GM19463 (cell line): ENCODE measurements around the gene CD300A.
"Not testable (repeated sequence)": the region's sequence is repeated elsewhere in the genome, so short reads cannot be mapped to it uniquely, and the experiment has no call there.

Experiments used
- ATAC-seq: cut with Tn5 transposase; IDR thresholded peaks from one replicate; pipeline ENCODE4 v1.9.1; 2021; ENCODE audit warnings: mild to moderate bottlenecking, moderate library complexity; ENCODE audit not compliant: unreplicated experiment

The CD300A gene

DNA sequence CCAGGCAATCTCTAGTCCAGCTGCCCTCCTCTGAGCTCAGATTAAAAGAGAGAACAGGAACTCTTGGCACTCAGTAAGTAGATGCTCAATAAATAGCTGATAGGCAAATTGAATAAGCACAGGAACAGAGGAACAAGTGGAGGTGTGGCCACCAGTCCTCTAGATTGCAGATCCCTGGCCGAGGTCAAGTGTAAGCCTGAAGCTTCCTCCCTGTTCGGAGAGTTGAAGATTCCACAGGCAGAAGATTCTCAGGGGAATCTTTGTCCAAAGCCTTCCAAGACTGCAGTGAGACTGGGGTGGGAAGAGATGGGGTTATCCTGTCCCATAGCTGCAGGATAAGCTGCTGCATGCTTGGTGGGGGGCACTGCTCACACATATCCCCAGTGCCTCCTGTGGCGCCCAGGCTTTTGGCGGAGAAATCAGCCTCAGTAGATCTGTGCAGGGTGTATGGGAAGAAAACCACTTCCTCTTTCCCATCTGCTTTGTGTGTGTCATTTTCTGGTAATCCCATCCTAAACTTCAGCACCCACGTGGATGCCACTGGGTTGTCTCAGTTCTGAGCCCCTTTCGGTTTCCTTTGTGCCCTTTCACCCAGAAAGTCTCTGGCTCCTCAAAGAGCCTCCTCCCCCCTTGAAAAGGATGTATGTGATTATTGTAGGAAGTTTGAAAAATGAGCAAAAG is 12.1 kb downstream of the CD300A start:
- ATAC-seq = peak; percentile 71

DNA sequence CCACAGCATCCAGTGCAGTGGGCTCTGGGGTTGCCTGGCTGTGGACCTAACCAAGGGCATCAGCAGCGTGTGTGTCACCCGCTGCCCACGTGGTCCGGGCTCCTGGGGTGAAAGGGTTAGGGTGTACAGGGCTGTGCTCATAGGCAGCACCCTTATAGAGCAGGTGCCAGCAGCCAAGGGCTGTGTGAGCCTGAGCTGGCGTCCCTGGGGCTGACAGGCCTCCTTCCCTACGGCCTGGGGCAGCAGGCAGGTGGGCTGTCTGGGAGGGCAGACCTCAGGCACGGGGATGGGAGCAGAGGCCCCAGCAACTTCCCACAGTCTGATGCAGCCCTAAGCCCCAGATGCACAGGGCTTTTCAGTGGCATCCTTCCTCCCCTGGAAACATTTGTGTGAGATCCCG is 13.9 kb downstream of the CD300A start:
- ATAC-seq = no peak

DNA sequence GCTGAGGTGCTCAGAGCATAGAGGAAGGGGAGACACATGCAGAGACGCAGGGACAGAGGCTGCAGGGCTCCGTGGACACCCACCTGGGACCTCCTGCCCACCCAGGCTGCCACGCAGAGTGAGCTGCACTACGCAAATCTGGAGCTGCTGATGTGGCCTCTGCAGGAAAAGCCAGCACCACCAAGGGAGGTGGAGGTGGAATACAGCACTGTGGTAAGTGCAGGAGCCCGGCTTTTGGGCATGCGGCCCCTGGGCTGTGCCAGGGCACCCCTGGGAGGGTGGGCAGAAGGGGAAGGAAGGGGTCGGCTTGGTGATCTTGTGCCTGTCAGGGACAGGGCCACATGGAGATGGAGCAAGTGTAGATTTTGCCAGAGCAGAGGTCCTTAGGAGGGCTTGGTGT is 15.2 kb downstream of the CD300A start:
- no peak for ATAC-seq

DNA sequence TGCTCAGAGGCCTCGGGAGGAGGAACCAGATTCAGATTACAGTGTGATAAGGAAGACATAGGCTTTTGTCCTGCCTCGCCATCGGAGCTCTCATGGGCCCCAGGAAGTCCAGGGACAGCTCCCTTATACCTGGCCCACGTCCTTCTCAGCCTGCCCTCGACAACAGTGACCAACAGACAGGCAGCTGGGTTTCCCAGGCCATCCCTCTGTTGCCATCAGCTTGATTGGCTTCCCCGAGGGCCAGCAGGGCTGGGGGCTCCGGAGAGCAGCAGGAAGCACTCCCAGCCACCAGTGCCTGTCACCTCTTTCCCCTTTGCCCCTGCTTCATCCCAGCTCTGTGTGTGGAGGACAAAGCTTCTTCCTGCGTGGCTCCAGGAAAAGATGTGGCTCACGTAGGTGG is 17.6 kb downstream of the CD300A start:
- ATAC-seq = no peak

DNA sequence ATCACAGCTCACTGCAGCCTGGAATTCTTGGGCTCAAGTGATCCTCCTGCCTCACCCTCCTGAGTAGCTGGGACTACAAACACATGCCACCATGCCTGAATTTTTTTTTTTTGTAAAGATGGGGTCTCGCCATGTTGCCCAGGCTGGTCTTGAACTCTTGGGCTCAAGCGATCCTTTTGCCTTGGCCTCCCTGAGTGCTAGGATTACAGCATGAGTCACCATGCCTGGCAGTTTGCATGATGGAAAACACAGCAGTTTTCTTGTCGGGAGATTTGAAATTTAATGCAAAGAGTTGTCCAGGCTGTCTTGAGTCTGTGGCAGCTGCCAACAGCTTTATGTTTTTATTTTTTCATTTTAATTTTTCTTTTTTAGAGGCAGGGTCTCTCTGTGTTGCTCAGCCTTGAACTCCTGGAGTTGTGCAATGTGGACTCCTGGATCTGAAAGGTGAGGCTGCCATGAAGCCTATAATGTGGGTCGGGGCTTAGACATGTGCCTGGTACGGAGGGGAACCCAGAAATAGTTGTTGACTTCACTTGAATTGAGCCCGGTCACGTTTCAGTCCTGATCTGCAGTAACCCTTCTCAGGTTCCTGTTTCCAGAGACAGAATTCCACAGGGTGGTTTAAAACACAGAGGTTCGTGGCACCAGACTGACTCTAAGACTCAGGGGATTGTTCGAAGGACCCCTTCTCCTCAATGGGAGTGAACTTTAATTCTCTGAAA is 18.7 kb downstream of the CD300A start:
- no peak for ATAC-seq

DNA sequence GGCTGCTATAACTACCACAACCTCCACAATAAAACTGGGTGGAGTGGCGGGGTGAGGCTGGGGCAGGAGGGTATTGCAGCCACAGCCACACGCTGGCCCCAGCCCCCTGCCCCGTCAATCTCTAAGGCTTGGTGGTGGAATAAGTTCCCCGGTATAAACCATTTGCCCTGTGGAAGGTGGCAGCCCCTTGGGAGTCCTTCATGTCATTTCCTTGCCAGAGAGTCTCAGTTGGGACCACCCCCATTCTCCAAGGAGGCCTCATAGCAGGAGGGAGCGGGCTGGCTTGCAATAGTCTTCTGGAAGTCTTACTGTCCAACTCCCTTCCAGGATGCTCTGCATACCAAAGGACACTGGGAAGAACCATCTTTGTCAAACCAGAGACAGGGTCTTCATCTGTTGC is 19.4 kb downstream of the CD300A start:
- no peak for ATAC-seq

DNA sequence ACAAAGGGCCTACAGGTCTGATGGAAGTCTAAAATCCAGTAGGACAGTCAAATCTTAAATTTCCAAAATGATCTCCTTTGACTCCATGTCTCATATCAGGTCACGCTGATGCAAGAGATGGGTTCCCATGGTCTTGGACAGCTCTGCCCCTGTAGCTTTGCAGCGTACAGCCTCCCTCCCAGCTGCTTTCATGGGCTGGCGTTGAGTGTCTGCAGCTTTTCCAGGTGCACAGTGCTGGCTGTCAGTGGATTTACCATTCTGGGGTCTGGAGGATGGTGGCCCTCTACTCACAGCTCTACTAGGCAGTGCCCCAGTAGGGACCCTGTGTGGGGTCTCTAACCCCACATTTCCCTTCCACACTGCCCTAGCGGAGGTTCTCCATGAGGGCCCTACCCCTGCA is 21.8 kb downstream of the CD300A start:
- not testable (repeated sequence) for ATAC-seq

DNA sequence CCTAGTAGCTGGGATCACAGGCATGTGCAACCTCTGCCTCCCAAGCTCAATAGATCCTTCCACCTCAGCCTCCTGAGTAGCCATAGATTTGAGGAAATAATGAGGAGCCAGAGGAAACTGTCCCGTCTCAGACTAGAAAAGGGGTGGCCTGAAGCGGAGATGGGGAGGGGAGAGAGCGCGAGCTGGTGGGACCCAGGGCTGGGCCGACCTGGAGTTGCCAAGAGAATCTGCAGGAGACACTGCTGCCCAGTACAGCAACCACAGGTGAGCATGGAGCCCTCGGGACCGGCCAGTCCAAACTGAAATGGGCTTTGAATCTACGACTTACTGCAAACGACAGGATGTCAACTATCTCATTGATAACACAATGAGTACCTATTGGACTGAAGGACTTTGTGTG is 24.3 kb downstream of the CD300A start:
- no peak for ATAC-seq

DNA sequence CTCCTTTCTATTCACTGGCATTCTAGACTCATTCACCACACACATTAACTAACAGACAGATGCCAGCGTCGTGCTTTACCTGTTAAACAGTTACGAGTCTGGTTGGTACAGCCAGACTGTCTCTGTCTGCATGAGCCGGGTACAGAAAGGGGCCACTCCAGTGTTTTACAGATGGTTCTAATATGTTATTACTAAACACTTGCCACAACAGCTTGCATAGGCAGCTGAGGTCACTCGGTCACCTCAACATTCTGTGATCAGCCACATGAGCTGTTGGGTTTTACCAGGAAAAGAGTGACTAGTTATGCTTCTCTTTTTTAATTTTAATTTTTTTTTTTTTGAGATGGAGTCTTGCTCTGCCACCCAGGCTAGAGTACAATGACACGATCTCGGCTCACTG is 25.2 kb downstream of the CD300A start:
- no peak for ATAC-seq

DNA sequence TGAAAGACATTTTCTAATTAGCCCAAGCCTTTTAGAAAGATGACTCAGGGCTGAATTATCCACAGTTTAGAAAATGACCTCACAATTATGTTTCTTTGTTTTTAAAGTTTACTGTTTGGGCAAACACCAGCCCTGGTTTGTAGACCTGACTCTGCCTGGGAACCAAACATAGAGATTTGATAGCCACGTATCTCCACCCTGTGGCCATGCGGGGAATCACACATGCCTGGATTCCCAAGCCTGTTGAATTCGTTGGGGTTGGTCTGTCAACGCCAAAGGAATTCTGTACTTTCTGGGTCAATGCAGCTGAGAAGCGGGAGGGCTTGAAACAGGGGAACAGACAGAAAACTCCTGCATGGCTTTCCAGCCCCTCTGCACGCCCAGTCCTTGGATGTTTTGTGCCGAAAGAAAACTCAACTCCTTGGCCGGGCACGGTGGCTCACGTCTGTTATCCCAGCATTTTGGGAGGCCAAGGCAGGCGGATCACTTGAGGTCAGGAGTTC is 26.9 kb downstream of the CD300A start:
- ATAC-seq = no peak

DNA sequence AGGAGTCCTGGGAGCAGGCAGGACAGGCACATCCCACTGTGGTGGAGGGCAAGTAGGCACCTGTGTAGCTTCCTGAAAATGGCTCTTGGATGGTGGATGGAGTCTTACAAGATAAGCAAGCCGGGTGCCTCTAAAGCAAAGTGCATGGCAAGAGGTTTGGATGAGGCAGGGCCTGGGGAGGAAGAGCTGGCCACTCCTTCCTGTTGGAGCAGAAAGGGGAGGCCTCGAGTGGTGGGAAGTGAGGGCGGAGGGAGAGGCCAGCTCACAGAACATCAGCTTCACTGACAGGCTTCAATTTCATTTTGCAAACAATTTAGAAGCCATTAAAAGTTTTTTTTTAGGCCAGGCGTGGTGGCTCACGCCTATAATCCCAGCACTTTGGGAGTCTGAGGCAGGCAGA is 31.0 kb downstream of the CD300A start:
- ATAC-seq = no peak

DNA sequence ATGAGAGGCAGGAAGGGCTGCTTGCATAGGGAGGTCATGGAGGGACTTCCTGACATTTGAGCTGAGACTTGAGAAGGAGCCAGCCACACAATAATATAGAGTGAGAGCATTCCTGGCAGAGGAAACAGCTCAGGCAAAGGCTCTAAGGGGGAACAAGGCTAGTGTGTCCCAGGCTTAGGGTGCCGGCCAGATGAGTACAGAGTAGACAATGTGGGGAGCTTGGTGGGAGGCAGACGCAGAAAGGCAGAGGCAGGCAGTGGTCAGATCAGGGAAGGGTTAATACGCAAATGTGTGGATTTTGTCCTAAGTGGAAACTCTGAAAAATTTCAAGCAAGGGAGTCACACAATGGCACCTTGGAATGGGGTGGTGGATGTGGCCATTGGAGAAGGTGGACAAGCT is 33.6 kb downstream of the CD300A start:
- no peak for ATAC-seq

DNA sequence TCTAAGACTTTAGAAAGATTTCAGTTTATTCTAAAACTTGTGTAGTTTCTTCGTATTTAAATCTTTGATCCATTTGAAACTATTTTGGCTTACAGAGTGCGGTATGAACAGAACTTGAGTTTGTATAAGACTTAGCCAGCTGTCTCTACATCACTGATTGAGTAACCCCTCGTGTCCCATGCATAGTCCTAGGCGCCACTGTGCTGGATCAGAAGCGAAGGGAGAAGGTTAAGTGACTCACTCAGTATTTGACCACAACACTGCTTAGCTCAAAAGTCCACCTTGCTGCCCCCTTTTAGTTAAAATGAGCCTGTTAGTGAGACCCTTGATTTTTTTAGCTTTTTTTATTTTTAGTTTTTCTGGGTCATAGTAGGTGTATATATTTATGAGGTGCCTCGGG is 36.4 kb downstream of the CD300A start:
- ATAC-seq = no peak

DNA sequence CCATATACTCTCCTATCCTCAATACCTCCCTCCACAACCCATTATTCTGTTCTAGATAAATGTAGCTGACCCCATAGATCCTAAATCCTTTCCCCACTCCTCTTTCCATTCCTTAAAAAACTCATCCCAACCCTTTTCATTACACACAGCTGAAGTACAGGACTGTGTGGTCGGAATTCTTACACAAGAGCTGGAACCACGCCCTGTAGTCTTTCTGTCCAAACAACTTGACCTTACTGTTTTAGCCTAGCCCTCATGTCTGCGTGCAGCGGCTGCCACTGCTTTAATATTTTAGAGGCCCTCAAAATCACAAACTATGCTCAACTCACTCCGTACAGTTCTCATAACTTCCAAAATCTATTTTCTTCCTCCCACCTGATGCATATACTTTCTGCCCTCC is 37.5 kb downstream of the CD300A start:
- not testable (repeated sequence) for ATAC-seq

DNA sequence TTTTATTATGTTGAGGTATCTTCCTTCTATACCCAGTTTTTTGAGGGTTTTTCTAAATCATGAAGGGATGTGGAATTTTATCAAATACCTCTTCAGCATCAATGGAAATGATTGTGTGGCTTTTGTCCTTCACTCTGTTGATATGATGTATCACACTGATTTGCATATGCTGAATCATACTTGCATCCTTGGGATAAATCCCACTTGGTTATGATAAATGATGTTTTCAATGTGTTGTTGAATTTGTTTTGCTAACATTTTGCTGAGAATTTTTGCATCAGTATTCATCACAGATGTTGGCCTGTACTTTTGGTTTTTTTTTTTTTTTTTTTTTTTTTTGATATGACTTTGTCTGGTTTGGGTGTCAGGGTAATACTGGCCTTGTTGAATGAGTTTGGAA is 41.7 kb downstream of the CD300A start:
- ATAC-seq = no peak

DNA sequence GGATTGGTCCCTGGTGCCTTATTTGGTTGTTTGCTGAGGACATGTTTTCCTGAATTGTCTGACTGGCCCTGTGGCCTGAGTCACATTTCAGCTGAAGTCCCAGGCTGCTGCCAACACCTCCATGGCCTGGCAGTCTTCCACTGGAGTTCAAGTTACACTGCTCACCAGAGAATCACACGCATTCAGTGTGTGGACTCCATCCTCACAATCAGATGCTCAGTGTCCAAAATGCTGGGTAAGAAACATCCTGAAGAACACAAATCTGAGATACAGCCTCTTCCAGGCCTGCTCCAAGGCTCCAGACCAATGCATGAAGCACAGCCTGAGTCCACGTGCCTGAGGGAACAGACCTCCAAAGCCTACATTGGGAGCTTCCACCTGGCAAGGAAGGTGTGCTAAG is 45.6 kb downstream of the CD300A start:
- no peak for ATAC-seq

DNA sequence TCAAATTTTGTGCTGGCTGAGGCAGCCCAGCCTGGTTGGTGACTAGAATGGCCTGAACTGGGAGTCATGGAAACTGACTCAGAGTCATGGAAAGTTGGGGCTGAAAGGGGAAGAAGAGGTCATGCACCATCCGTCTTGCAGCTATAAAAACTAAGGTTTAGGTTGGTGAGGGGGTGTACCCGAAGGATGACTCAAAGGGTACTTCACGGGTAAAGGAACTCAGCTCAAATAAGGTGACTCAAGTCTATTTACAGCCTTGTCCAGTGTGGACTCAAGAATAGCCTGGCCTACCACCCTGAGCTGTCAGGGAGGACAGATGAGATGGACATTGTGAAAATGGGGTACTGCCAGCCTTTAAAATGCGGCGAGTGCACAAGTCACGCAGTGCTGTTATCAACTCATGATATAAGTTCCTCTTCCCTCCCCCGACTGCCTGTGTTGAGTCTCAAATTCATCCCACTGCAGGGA is 46.2 kb downstream of the CD300A start:
- peak; percentile 83 for ATAC-seq

DNA sequence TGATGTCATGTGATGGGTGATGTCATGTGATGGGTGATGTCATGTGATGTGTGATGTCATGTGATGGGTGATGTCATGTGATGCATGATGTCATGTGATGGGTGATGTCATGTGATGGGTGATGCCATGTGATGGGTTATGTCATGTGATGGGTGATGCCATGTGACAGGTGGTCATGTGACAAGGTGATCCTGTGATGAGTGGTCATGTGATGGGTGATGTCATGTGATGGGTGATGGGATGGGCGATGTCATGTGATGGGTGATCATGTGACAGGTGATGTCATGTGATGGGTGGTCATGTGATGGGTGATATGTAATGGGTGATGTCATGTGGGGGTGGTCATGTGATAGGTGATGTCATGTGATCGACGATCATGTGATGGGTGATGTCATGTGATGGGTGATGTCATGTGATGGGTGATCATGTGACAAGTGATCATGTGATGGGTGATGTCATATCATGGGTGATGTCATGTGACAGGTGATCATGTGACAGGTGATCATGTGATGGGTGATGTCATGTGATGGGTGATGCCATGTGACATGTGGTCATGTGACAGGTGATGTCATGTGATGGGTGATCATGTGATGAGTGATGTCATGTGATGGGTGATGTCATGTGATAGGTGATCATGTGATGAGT is 47.7 kb downstream of the CD300A start:
- ATAC-seq = no peak

DNA sequence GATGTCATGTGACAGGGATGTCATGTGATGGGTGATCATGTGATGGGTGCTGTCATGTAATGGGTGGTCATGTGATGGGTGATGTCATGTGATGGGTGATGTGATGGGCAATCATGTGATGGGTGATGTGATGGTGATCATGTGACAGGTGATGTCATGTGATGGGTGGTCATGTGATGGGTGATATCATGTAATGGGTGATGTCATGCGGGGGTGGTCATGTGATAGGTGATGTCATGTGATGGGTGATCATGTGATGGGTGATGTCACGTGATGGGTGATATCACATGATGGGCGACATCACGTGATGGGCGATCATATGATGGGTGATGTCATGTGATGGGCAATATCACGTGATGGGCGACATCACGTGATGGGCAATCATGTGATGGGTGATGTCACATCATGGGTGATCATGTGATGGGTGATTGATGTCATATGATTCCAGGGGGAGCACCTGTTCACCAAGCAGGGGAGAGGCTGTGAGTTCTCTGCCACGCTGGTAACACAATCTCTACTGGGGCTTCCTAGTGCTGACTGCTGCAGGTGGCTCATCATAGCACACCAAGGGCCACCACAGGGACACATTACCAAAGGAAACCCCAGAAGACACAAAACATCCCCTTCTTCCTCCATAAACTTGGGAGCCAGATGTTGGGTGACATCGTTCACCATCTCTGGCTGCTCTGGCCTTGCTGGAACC is 48.3 kb downstream of the CD300A start:
- ATAC-seq = no peak

DNA sequence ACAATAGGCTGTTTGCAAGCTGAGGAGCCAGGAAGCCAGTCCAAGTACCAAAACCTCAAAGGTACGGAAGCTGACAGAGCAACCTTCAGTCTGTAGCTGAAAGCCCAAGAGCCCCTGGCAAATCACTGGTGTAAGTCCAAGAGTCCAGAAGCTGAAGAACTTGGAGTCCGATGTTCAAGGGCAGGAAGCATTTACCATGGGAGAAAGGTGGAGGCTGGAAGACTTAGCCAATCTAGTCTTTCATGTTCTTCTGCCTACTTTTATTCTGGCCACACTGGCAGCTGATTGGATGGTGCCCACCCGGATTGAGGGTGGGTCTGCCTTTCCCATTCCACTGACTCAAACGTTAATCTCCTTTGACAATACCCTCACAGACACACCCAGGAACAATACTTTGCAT is 49.5 kb downstream of the CD300A start:
- ATAC-seq = no peak

DNA sequence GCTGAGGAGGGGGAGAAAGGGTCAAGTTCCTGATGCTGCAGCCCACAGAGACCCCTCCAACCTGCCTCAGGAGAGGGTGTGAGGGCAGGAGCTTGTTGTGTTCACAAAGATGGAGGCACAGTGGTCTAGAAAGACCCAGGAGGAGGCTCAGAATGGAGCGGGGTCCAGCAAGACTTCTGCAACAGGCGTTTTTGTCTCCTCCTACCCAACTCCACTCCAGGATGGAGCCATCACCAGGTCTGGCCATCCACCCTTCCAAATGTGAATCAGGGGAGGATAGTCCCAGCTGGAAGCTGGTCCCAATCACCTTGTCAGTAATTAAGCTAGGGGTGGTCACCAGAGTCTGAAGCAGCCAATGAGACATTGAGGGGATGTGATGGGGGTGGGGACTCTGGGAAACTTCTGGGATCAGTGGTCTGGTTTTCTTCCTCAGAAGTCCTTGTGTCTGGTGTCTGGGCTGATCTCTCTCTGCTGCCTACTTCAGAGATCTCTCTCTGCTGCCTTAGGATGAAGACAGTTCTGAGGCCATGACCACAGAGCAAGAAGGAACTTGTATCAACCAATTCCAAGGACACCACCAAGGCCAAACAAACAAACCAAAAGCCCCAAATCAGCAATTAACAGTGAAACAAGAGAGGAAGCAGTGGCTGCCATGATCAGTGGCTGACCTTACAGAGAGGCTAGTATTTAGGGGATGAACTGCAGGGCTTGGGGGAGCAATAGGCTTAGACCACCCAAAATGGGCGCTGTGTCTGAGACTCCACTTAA is 50.3 kb downstream of the CD300A start:
- no peak for ATAC-seq
